Glutamatergic neuron (in vitro differentiated cells): ENCODE results near the gene EFCAB6. TPM values are rescaled to one million over a fixed set of nuclear protein-coding genes. Genes with fewer than 3 reads are reported as not detected.
A peak's percentile ranks its signal among the peaks of the same experiment; 100 is the strongest.

Experiments used
- DNase-seq: peaks from one replicate; pipeline ENCODE4 v3.0.0; 2022
- H3K27ac Mint-ChIP-seq: one replicate; pipeline ENCODE4 v1.8.0; 2020; ENCODE audit warnings: mild to moderate bottlenecking, mixed read lengths, inconsistent platforms; ENCODE audit not compliant: unreplicated experiment
- H3K27me3 Mint-ChIP-seq: one replicate; pipeline ENCODE4 v1.8.0; 2020; ENCODE audit warnings: mild to moderate bottlenecking, moderate library complexity, mixed read lengths, inconsistent platforms; ENCODE audit not compliant: unreplicated experiment
- H3K36me3 Mint-ChIP-seq: one replicate; pipeline ENCODE4 v1.8.0; 2020; ENCODE audit warnings: mild to moderate bottlenecking, mixed read lengths, inconsistent platforms; ENCODE audit not compliant: unreplicated experiment
- H3K4me1 Mint-ChIP-seq: one replicate; pipeline ENCODE4 v1.8.0; 2020; ENCODE audit warnings: mild to moderate bottlenecking, low read depth, mixed read lengths, inconsistent platforms; ENCODE audit not compliant: unreplicated experiment
- H3K4me3 Mint-ChIP-seq: one replicate; pipeline ENCODE4 v1.8.0; 2020; ENCODE audit warnings: mild to moderate bottlenecking, mixed read lengths, inconsistent platforms; ENCODE audit not compliant: unreplicated experiment
- H3K9me3 Mint-ChIP-seq: one replicate; pipeline ENCODE4 v1.8.0; 2020; ENCODE audit warnings: mild to moderate bottlenecking, moderate library complexity, mixed read lengths, inconsistent platforms; ENCODE audit not compliant: unreplicated experiment
- CTCF ChIP-seq: fragments of 200-600 bp; sonication (generic); IDR thresholded peaks from one replicate; pipeline ENCODE4 v1.5.0; 2021; ENCODE audit not compliant: partially characterized antibody, unreplicated experiment
- total RNA-seq: library from RNA; stranded (reverse); fragmentation: NEBNext Ultra II Directional; extraction: Animal tissue kit (Norgen Biotek cat#: 25700); gene quantifications from one replicate; pipeline ENCODE4 v1.2.1, GENCODE V29; 2021; ENCODE audit not compliant: unreplicated experiment

The EFCAB6 gene
- total RNA-seq, 1 donor from 2014 or later: 0.96 TPM

- H3K4me3 Mint-ChIP-seq: peak overlapping the region; percentile 67
- peaks cover 59% of the 10 kb centered on the region for H3K4me1 Mint-ChIP-seq
- no peak for TF ChIP-seq CTCF
- peak; percentile 73 for DNase-seq
- H3K36me3 Mint-ChIP-seq: no peaks in the 10 kb centered on the region
- H3K27me3 Mint-ChIP-seq: peaks cover 9% of the 10 kb centered on the region
- peak overlapping the region; percentile 98 for H3K27ac Mint-ChIP-seq
- H3K9me3 Mint-ChIP-seq: peaks cover 9% of the 10 kb centered on the region
Measured at GRCh38 chr22:43829904-43830851, 18.1 kb upstream of the EFCAB6 start.

- peak; percentile 74 for DNase-seq
- H3K9me3 Mint-ChIP-seq: peaks cover 9% of the 10 kb centered on the region
- H3K4me1 Mint-ChIP-seq: peaks cover 66% of the 10 kb centered on the region
- H3K27me3 Mint-ChIP-seq: peaks cover 9% of the 10 kb centered on the region
- peak overlapping the region; percentile 79 for H3K4me3 Mint-ChIP-seq
- H3K27ac Mint-ChIP-seq: peak overlapping the region; percentile 98
- no peak for TF ChIP-seq CTCF
- no peaks in the 10 kb centered on the region for H3K36me3 Mint-ChIP-seq
Measured at GRCh38 chr22:43828998-43829782, 17.1 kb upstream of the EFCAB6 start.

- H3K27ac Mint-ChIP-seq: peak overlapping the region; percentile 96
- peaks cover 9% of the 10 kb centered on the region for H3K9me3 Mint-ChIP-seq
- no peak for DNase-seq
- TF ChIP-seq CTCF: no peak
- peaks cover 66% of the 10 kb centered on the region for H3K4me1 Mint-ChIP-seq
- peaks cover 9% of the 10 kb centered on the region for H3K27me3 Mint-ChIP-seq
- H3K4me3 Mint-ChIP-seq: peak overlapping the region; percentile 42
- H3K36me3 Mint-ChIP-seq: no peaks in the 10 kb centered on the region
Measured at GRCh38 chr22:43828725-43828997, 16.6 kb upstream of the EFCAB6 start.

GRCh38 chr22:43827926-43828724, 16.0 kb upstream of the EFCAB6 start:
- no peak for DNase-seq
- Mint-ChIP-seq H3K4me1 (peaks cover 65% of the 10 kb centered on the region), H3K4me3 (peak overlapping the region; percentile 42), H3K27me3 (peaks cover 9% of the 10 kb centered on the region), H3K27ac (peak overlapping the region; percentile 96), H3K9me3 (peaks cover 8% of the 10 kb centered on the region), H3K36me3 (no peaks in the 10 kb centered on the region)
- TF ChIP-seq CTCF: no peak
